ENCODE results near the gene ZZZ3.
"Not testable (repeated sequence)": the region's sequence is repeated elsewhere in the genome, so short reads cannot be mapped to it uniquely, and the experiment has no call there.

ZZZ3 gene

DNA sequence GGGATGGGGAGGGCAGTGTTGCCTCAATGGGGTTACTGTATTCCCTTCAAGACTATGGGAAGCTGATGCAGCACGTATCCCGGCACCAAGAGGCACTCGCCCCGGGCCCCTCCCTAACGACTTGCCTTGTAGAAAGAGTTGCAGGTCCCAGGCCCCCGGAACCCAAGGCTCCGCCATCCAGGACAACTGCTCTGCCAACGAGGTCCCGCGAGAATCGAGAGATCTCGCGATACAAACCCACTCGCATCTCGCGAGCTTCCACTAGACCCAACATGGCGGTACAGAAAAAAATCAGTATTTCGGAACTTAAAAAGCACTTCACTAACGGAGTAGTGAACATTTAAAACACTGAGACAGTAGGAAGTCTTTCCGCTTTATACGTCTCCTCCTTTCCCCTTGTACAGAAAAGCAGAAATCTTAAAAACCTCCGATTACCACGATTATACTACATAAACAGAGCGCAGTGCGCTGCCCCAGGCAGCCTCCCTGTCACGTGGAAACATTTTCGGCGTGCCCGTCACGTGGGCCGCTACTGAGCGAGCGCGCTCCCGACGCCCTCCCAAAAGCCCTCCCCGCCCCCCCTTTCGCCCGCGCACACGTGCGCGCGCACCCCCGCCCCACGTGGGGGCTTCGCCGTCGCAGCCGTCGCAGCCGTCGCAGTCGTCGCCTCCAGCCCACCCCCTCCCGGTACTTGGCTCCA lies at the start of gene ZZZ3:
ZZZ3 (minus strand) TSS at position 199 of the 700 bp plus-strand sequence. CDS start 49,304 bp downstream, outside the sequence.
- in situ Hi-C loops (cut with HindIII; ENCODE audit: low sequenced_read_pairs) = no loop called here

DNA sequence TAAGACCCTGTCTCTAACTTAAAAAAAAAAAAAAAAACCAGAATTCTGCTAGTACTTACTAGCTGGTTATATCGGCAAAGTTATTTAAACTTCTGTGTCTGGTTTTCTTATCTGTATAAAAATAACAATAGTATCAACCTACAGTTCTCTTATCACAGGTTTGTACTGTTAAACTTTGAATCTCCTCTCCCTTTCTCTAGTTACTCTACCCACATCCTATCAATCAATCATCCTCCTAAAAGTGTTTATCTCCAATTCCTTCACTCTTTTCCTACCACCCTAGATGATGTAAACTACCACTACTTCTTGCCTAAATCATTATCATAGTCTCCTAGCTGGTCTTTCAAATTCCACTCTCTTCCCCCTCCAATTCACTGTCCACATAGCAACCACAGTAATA lies 49.6 kb upstream of the ZZZ3 start:
- in situ Hi-C loops (cut with HindIII; ENCODE audit: low sequenced_read_pairs) = no loop called here

DNA sequence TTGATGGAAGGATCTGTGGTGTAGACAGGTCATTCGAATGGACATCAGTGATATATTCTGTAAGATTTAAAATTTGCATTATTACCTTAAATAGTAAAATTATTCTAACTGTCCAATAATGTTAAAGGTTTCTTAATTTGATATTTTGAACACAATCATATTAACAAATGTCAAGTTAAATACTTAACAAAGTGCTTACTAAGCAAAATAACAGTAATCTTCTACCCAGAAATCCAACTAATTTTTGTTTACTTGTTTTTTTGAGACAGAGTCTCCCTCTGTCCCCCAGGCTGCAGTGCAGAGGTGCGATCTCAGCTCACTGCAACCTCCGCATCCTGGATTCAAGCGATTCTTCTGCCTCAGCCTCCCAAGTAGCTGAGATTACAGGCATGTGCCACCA lies 43.2 kb upstream of the ZZZ3 start:
- in situ Hi-C loops (cut with HindIII; ENCODE audit: low sequenced_read_pairs) = no loop called here

DNA sequence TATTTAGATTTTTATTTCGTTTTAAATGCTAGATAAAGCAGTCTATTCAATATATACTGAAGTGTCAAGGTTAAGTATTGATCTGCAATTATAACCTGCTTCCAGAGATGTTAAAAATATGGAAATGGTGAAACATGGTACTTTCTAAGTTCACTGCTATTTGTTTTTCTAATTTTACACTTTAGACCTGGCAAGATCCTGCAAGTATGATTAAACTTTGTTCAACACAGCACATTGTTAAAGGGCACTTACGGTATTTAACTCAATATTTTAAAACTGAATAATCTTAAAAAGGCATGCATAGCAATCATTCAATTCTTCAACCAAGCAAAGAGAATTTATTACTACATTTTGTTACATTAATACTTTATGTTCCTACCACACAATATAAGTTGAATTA lies 35.7 kb upstream of the ZZZ3 start:
- in situ Hi-C loops (cut with HindIII; ENCODE audit: low sequenced_read_pairs) = no loop called here

DNA sequence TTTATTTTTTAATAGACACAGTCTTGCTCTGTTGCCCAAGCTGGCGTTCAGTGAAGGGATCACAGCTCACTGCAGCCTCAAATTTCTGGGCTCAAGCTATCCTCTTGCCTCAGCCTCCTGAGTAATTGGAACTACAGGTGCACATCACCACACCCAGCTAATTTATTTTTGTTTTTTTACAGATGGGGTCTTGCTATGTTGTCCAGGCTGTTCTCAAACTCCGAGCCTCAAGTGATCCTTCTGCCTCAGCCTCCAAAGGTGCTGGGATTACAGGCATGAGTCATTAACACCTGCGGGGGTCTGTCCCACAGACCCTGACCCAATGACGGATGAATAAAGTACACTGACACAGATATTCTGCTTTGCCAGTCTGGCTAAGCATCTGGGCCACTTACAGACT lies 33.6 kb upstream of the ZZZ3 start:
- in situ Hi-C loops (cut with HindIII; ENCODE audit: low sequenced_read_pairs) = no loop called here

DNA sequence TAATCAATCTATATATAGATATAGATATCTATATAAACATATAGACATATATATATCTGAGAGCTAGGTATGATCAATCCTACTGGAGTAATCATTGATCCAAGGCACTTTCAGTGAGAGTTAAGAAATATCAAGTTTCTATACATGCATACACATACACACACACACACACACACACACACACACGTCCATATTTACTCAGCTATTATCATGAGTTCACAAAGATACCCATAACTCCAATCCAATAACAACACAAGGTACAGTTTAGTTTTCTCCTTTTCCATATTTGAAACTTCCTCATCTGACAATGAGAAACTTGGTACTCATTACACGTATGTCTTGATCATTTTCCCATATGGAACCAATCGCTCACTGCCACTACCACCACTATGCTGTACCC lies 27.3 kb upstream of the ZZZ3 start:
- in situ Hi-C loops (cut with HindIII; ENCODE audit: low sequenced_read_pairs) = no loop called here

DNA sequence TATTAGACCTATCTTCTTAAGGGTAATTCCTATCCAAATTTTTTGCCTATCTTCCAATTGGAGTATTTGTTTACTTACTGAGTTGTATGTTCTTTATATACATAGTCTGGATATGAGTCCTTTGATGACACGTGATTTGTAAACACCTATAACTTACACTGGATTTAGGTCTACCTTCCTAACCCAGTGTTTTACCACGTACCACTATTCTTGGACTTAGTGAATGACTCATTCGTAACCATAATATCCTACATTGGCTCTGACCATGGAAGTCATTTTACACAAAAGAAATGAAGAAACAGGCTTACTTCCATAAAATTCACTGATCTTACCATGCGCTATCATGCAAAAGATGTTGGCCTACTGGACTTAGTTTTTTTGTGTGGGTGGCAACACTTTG lies 23.9 kb upstream of the ZZZ3 start:
- in situ Hi-C loops (cut with HindIII; ENCODE audit: low sequenced_read_pairs) = no loop called here

DNA sequence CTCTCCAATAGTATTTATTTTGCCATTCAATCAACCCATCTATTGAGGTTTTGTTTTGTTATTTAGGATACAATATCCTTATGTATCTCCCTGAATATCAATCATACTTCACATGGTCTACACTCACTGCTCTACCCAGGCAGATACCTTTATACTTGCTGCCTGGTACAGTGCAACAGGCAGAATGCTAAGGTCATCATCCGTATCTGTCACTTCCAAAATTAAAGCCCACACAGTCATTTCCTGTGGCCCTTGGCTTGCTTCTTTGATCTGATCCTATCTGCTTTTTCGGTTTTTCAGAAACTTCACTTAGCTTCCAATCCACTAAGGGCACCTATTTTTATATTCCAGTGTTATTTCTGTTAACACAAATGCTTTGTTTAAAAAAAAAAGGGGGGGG lies 22.3 kb upstream of the ZZZ3 start:
- in situ Hi-C loops (cut with HindIII; ENCODE audit: low sequenced_read_pairs) = no loop called here

DNA sequence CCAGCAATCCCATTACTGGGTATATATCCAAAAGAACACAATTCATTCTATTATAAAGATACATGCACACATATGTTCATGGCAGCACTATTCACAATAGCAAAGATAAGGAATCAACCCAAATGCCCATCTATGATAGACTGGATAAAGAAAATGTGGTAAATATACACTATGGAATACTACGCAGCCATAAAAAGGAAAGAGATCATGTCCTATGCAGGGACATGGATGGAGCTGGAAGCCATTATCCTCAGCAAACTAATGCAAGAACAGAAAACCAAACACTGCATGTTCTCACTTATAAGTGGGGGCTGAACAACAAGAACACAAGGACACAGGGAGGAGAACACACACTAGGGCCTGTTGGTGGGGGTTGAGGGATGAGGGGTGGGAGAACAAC lies 17.2 kb upstream of the ZZZ3 start:
- in situ Hi-C loops (cut with HindIII; ENCODE audit: low sequenced_read_pairs) = not testable (repeated sequence)

DNA sequence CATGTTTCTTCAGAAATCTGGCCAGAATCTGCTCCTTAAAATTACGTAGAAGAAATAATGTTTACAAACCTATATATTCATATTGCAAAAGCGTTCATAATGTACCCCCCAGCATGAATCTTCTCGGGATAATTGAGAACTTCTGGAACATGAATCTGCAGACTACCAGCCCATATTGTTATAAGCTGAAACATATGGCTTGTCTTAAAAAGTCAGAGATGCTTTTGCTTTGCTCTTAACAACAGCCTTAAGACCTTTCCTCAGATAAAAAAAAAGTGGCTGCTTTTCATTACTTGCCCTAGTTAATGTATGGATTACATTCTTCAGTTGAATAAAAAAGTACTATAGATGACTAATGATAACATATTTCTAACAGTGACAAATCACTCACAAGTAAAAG lies 15.0 kb upstream of the ZZZ3 start:
- in situ Hi-C loops (cut with HindIII; ENCODE audit: low sequenced_read_pairs) = no loop called here

DNA sequence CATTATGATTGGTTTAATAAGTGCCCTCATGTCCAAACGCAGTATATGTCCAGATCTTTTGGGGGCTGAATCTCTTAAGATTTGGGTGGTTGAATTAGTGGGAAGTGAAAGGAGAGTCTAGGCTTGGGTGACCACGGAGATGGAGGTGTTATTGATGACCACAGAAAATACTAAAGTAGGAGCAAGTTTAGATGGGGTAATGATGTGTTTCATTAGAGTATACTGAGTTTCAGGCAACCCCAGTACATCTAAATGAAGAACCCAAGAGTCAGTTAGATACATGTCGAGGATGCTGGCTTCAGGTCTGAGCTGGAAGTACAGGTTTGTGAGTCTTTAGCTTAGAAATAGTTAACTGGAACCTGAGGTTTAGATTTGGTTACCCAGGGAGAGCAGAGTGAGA lies 6.5 kb upstream of the ZZZ3 start:
- in situ Hi-C loops (cut with HindIII; ENCODE audit: low sequenced_read_pairs) = no loop called here

DNA sequence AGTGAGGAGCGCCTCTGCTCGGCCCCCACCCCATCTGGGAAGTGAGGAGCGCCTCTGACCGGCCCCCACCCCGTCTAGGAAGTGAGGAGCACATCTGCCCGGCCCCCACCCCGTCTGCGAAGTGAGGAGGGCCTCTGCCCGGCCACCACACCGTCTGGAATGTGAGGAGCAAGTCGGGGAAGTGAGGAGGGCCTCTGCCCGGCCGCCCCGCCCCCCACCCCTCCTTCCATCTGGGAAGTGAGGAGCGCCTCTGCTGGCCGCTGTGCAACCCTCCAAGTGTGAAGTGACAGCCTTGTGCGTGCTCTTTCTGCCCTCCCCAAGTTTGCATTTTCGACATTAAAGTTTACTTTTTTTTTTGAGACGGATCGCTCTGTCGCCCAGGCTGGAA lies 5.1 kb upstream of the ZZZ3 start:
- in situ Hi-C loops (cut with HindIII; ENCODE audit: low sequenced_read_pairs) = no loop called here

DNA sequence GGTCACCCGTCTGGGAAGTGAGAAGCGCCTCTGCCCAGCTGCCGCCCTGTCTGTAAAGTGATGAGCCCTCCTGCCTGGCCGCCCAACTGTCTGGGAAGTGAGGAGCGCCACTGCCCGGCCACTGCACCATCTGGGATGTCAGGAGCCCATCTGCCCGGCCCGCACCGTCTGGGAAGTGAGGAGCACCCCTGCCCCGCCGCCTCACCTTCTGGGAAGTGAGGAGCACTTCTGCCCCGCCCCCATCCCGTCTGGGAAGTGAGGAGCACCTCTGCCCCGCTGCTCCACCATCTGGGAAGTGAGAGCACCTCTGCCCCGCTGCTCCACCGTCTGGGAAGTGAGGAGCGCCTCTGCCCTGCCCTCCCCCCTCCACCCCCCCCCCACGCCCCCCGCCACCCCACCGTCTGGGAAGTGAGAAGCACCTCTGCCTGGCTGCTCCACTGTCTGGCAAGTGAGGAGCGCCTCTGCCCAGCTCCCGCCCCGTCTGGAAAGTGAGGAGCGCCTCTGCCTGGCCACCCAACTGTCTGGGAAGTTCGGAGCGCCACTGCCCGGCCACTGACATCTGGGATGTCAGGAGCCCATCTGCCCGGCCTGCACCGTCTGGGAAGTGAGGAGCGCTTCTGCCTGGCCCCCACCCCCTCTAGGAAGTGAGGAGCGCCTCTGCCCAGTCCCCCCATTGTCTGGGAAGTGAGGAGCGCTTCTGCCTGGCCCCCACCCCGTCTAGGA lies 4.5 kb upstream of the ZZZ3 start:
- in situ Hi-C loops (cut with HindIII; ENCODE audit: low sequenced_read_pairs) = no loop called here

DNA sequence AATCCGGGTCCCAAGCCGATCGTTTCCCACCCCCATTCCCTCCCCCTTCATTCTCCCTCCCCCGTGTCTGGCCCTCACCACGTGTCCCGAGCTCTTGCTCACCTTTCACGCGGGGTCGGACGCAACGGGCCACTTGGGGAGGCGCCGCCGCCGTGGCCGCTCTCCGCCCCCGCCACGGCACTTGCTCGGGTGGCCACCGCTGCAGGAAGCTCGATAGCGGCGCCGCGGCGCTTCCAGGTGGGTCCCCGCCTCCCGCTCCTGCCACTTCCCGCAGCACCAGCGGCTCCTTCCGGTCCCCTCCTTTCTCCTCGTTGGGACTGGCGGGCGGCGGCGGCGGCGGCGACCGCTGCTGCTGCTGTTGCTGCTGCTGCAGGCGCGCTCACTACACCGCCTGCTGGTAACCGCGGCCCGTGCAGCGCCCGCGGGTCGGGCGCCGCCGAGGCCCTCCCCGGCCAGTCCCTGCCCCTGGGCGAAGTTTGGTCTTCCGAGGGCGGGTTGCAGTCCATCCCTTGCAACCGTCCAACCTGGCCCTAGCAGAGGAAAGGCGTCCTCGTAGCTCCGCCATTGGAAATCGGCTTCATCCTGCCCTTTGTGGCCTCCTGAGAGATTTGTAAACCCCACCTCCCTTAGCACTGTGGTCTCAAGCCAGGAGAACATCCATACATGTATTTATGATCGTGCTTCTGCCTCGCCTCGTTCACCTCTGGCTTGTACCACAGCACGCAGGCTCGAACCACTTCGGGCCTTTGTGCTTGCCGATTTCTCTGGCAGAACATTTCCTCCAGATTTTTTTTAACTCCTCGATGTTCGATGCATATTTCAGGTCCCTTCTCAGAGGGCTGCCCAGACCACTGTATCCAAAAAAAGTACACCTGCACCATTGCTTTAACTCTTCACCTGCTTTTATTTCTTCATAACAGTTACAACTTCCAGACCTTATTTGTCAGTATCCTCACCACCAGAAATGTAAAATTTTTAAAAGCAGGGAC lies 996 bp upstream of the ZZZ3 start:
- in situ Hi-C loops (cut with HindIII; ENCODE audit: low sequenced_read_pairs) = no loop called here

DNA sequence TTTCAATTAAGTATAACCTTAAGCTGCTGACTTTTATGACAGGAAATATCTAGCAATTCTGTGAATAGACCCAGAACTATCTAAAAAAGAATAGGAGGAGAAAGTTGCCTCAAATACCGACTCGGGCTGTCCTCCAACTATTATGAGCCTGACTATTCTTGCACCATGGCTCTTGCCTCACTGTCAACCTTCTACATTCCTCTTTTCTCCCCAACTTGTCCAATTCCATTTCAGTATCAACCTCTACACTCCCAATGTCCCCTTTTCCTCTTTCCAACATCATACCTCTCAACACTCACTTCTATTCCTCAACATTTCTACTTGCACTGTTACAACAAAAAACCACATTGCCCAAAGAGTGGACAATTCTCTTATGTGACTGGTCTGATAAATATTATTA lies 2.3 kb downstream of the ZZZ3 start:
- in situ Hi-C loops (cut with HindIII; ENCODE audit: low sequenced_read_pairs) = no loop called here

DNA sequence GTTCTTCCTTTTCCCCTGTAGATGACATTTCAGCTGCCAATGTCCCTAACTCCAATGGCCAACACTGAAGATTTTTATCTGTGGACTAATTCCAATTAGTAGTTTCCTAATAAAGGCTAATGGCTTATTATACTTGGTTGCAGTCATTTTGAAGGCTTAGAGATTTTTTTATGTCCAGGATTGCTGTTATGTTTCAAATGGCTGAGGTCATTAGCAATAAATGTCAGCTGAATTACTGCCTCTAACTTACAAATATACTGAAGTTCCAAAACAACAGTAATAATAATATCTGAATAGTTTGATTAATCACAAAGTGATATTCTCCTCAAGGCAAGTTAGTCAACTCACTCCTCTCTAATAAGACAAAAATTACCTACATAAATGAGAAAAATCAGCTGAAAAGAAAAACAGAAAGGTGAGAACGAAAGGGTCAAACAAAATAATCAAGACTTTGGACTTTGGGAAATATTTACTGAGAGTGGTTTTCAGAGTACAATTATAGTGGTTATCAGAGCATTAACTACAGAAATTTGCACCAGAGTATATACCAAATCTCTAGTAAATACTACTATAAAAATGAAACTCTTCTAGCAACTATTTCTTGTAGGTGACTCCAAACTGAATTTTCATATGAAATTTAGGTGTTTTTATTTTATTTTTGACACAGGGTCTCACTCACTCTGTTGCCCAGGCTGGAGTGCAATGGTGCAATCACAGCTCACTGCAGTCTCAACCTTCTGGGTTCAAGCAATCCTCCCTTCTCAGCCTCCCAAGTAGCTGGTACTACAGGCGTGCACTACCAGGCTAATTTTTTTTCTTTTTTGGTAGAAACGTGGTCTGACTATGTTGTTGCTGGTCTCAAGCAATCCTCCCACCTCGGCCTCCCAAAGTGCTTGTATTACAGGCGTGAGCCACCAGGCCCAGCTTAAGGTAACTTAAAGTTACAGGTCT lies 3.5 kb downstream of the ZZZ3 start:
- in situ Hi-C loops (cut with HindIII; ENCODE audit: low sequenced_read_pairs) = no loop called here

DNA sequence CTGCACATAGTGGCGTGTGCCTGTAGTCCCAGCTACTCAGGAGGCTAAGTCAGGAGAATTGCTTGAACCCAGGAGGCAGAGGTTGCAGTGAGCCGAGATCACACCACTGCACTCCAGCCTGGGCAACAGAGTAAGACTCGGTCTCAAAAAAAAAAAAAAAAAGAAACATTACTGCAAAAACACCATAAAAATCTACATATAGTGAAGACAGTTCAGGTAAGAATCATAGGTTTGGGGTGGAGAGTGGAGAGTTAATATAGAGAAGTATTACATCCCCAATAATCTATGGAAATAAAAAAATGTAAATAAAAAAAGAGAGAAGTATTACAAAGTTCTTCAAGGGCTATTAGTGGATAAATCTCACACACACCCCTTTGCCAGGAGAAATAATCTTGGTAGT lies 7.7 kb downstream of the ZZZ3 start:
- in situ Hi-C loops (cut with HindIII; ENCODE audit: low sequenced_read_pairs) = not testable (repeated sequence)

DNA sequence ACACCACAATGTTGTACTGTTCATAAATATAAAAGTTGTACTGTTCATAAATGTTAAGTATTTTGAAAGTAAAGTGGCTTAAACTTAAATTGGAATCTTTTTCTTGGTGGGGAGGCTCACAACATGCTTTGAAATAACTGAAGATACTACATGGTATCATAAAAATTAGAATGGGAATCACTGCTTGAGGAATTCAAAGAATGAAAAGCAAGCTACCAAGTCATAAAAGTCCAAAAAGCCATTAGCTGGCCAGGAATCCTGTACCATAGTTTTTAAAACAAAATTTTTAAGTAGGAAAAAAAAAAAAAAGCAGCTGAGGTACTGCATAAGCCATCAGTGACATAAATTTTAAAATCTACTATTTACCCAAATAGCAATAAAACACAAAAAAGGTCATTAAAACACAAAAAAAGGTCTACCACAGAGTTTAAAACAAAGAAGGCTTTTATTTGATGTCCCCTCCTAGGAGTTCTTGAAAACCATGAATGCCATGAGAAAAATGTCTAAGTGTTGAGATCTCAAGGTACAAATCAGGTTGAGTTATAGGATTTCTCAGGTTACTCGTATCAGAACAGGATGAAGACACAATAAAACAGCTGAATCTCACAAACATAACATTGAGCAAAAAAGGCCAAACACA lies 8.6 kb downstream of the ZZZ3 start:
- in situ Hi-C loops (cut with HindIII; ENCODE audit: low sequenced_read_pairs) = no loop called here

DNA sequence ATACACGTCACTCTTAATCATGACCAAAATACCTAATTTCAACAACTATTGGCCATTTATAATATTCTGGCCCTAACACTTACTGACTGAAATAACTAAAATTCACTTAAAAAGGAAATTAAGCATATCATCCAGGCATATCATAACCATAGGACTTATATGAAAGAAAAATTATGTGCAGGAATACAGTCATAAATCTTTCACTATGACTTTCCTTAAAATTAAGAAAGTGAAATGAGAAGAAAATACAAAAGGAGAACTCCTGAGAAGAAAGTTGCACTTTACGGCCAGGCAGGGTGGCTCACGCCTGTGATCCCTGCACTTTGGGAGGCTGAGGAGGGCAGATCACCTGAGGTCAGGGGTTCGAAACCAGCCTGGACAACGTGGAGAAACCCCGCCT lies 9.4 kb downstream of the ZZZ3 start:
- in situ Hi-C loops (cut with HindIII; ENCODE audit: low sequenced_read_pairs) = no loop called here

DNA sequence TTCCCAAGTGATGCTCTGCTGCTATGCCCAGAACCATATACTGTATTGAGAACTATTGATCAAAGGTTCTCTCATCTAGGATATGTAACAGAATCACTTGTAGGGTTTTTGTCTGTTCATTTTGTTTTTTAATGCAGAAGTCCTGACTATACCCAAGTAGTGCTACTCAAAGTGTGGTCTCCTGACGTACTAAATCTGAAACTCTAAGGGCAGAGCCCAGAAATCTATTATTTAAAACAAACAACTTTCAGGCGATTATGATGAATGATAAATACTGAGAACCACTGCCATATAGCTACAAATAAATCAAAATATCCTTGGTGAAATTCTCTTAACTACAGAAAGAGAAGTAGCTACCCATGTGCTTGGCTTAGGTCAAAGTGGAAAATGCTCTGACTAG lies 10.1 kb downstream of the ZZZ3 start:
- in situ Hi-C loops (cut with HindIII; ENCODE audit: low sequenced_read_pairs) = no loop called here

Data from DLD1 (cell line).